CD14-positive monocyte (primary cell): ENCODE results near the gene KRTAP1-1. TPM values are rescaled to one million over a fixed set of nuclear protein-coding genes. Genes with fewer than 3 reads are reported as not detected.
"Not testable (repeated sequence)": the region's sequence is repeated elsewhere in the genome, so short reads cannot be mapped to it uniquely, and the experiment has no call there.

Source experiments
- DNase-seq, 3 donors: peaks; one replicate each; pipeline ENCODE4 v3.0.0-alpha.2; 2011 to 2022
- H2AFZ ChIP-seq: 2 replicates; pipeline ENCODE4 v1.6.0; 2012; ENCODE audit warnings: mild to moderate bottlenecking, low read depth, low read length, inconsistent platforms; ENCODE audit not compliant: insufficient read depth, poor library complexity, severe bottlenecking
- H3K27ac ChIP-seq, 2 donors: 1 replicate in 1 of 2; 2 replicates in 1 of 2; pipeline ENCODE4 v1.5.1; 2012 to 2013; ENCODE audit warnings: low read length in 2 of 2, control low read depth in 1 of 2, inconsistent platforms in 1 of 2, low read depth in 1 of 2, mild to moderate bottlenecking in 1 of 2
- H3K27me3 ChIP-seq, 2 donors: one replicate each; pipeline versions ENCODE4 v1.6.0 to v1.6.1; 2011 to 2013; ENCODE audit warnings: low read length in 2 of 2; ENCODE audit not compliant: control insufficient read depth in 2 of 2, insufficient read depth in 2 of 2
- H3K36me3 ChIP-seq, 2 donors: replicated peaks in 1 of 2; 1 replicate in 1 of 2; 2 replicates in 1 of 2; pipeline versions ENCODE4 v1.5.1 to v1.6.1; 2012 to 2013; ENCODE audit warnings: low read length in 2 of 2, control low read depth in 1 of 2, inconsistent platforms in 1 of 2, mild to moderate bottlenecking in 1 of 2; ENCODE audit not compliant: insufficient read depth in 2 of 2, control insufficient read depth in 1 of 2
- H3K4me1 ChIP-seq, 2 donors: 1 replicate in 1 of 2; 2 replicates in 1 of 2; pipeline versions ENCODE4 v1.5.1 to v1.6.1; 2012 to 2013; ENCODE audit warnings: low read length in 2 of 2, control low read depth in 1 of 2, inconsistent platforms in 1 of 2, mild to moderate bottlenecking in 1 of 2, moderate library complexity in 1 of 2; ENCODE audit not compliant: insufficient read depth in 2 of 2, control insufficient read depth in 1 of 2
- H3K4me2 ChIP-seq: replicated peaks from 2 replicates; pipeline ENCODE3; 2012; ENCODE audit warnings: low read length, moderate library complexity, mild to moderate bottlenecking; ENCODE audit not compliant: poor library complexity, severe bottlenecking; ENCODE audit errors: extremely low read depth
- H3K4me3 ChIP-seq, 3 experiments: fragments of 200-600 bp in 1 of 3; sonication (generic) in 1 of 3; replicated peaks in 1 of 3; 1 replicate in 2 of 3; 2 replicates in 1 of 3; pipeline ENCODE4 v1.5.1; 2011 to 2013; ENCODE audit warnings: low read length in 3 of 3, mild to moderate bottlenecking in 3 of 3, control low read depth in 2 of 3, low read depth in 2 of 3, inconsistent platforms in 1 of 3, moderate library complexity in 1 of 3
- H3K79me2 ChIP-seq: 2 replicates; pipeline ENCODE4 v1.6.0; 2012; ENCODE audit warnings: mild to moderate bottlenecking, control low read depth, inconsistent platforms, low read length, moderate library complexity; ENCODE audit not compliant: insufficient read depth
- H3K9ac ChIP-seq: 2 replicates; pipeline ENCODE4 v1.6.0; 2017; ENCODE audit warnings: low read length, mild to moderate bottlenecking; ENCODE audit not compliant: insufficient read depth, poor library complexity, severe bottlenecking
- H3K9me3 ChIP-seq, 2 donors: replicated peaks in 1 of 2; 1 replicate in 1 of 2; 2 replicates in 1 of 2; pipeline versions ENCODE4 v1.5.1 to v1.6.1; 2012 to 2013; ENCODE audit warnings: low read length in 2 of 2, control low read depth in 1 of 2; ENCODE audit not compliant: control insufficient read depth in 1 of 2, insufficient read depth in 1 of 2
- H4K20me1 ChIP-seq: 2 replicates; pipeline ENCODE4 v1.6.0; 2012; ENCODE audit warnings: mild to moderate bottlenecking, low read length, control low read depth, moderate library complexity; ENCODE audit not compliant: insufficient read depth
- H3K27ac Mint-ChIP-seq, 7 donors: one replicate each; pipeline ENCODE4 v1.8.0; 2020; ENCODE audit warnings: mild to moderate bottlenecking in 7 of 7, mixed read lengths in 7 of 7, moderate library complexity in 6 of 7, inconsistent platforms in 2 of 7
- H3K27me3 Mint-ChIP-seq, 3 donors: one replicate each; pipeline ENCODE4 v1.8.0; 2021 to 2022; ENCODE audit warnings: low read depth in 3 of 3, mild to moderate bottlenecking in 3 of 3, mixed read lengths in 3 of 3, moderate library complexity in 3 of 3, inconsistent platforms in 1 of 3
- H3K36me3 Mint-ChIP-seq, 2 donors: one replicate each; pipeline ENCODE4 v1.8.0; 2020; ENCODE audit warnings: mixed read lengths in 2 of 2, inconsistent platforms in 1 of 2, mild to moderate bottlenecking in 1 of 2
- H3K4me1 Mint-ChIP-seq: one replicate; pipeline ENCODE4 v1.8.0; 2020; ENCODE audit warnings: mild to moderate bottlenecking, mixed read lengths
- H3K4me3 Mint-ChIP-seq, 2 donors: one replicate each; pipeline ENCODE4 v1.8.0; 2020; ENCODE audit warnings: mild to moderate bottlenecking in 2 of 2, mixed read lengths in 2 of 2, moderate library complexity in 1 of 2
- H3K9me3 Mint-ChIP-seq, 7 donors: one replicate each; pipeline ENCODE4 v1.8.0; 2020 to 2022; ENCODE audit warnings: mixed read lengths in 7 of 7, mild to moderate bottlenecking in 6 of 7, moderate library complexity in 6 of 7, inconsistent platforms in 2 of 7
- CTCF ChIP-seq: fragments of 200-600 bp; IDR thresholded peaks from one replicate; pipeline ENCODE4 v1.8.0; 2022; ENCODE audit warnings: antibody characterized with exemption, mild to moderate bottlenecking
- WGBS: methylation state at CpG from one replicate; pipeline ENCODE4 v1.1.5; 2013; ENCODE audit warnings: missing lambda C conversion rate; ENCODE audit not compliant: insufficient coverage; 5-methylcytosine and 5-hydroxymethylcytosine counted together
- intact Hi-C, 2 donors: fragments of 100-400 bp; cut with micrococcal nuclease; formaldehyde crosslinking; loops; one replicate each; pipeline versions ENCODE4 v1.15.0 to v1.15.1; 2023
- polyA plus RNA-seq, 3 donors: library from polyadenylated mRNA; depleted of rRNA in 1 of 3; unstranded in 2 of 3; stranded (reverse) in 1 of 3; fragments of 300-500 nt in 2 of 3; fragments of >200 nt in 1 of 3; fragmentation: Illumina TruSeq in 2 of 3; gene quantifications; 1 replicate in 2 of 3; 2 replicates in 1 of 3; pipeline ENCODE4 v1.2.3, GENCODE V29; 2012 to 2021

Gene KRTAP1-1
- polyA plus RNA-seq, 3 donors = not detected

- no peaks in the 10 kb centered on the region for H4K20me1 ChIP-seq
- Mint-ChIP-seq H3K27ac (no peak overlapping the region), H3K36me3 (no peaks in the 10 kb centered on the region), H3K4me1 (no peaks in the 10 kb centered on the region), H3K9me3 (peaks cover 0 to 4% (median 0%) of the 10 kb centered on the region in 7 donors), H3K4me3 (no peak overlapping the region), H3K27me3 (peaks cover 8 to 18% (median 14%) of the 10 kb centered on the region in 3 donors)
- intact Hi-C loops = no loop called here
- no peak overlapping the region for H3K4me2 ChIP-seq
- no peak for TF ChIP-seq CTCF
- H3K4me3 ChIP-seq = no peak overlapping the region
- no CpG with 5 or more reads among the region's 4 CpGs for WGBS
- no peak overlapping the region for H3K9ac ChIP-seq
- no peak for DNase-seq
- H3K79me2 ChIP-seq = no peaks in the 10 kb centered on the region
- no peak overlapping the region for H2AFZ ChIP-seq
- no peaks in the 10 kb centered on the region for H3K36me3 ChIP-seq
- no peaks in the 10 kb centered on the region for H3K9me3 ChIP-seq
- H3K27ac ChIP-seq = no peak overlapping the region
- no peaks in the 10 kb centered on the region for H3K4me1 ChIP-seq
- peaks cover 0 to 3% of the 10 kb centered on the region in 2 donors for H3K27me3 ChIP-seq
Observed at GRCh38 chr17:41001795-41002194, 39.5 kb downstream of the KRTAP1-1 start.

GRCh38 chr17:40999563-40999962 is 41.7 kb downstream of the KRTAP1-1 start, which contains the start of gene KRTAP3-2:
KRTAP3-2 (minus strand) TSS chr17:40999906; CDS start chr17:40999853, 53 bp downstream.
- H3K27ac Mint-ChIP-seq, H3K4me1 ChIP-seq, H3K27ac ChIP-seq, H3K4me3 ChIP-seq, H2AFZ ChIP-seq, H3K79me2 ChIP-seq, H4K20me1 ChIP-seq, H3K9me3 ChIP-seq, H3K36me3 ChIP-seq, H3K9ac ChIP-seq, DNase-seq, H3K4me1 Mint-ChIP-seq, H3K27me3 ChIP-seq, H3K9me3 Mint-ChIP-seq, H3K4me3 Mint-ChIP-seq, H3K36me3 Mint-ChIP-seq, intact Hi-C loops, H3K4me2 ChIP-seq: not testable (repeated sequence)
- WGBS = 79% methylated on average over 5 of the region's 6 CpGs
- peaks cover 12 to 18% (median 16%) of the 10 kb centered on the region in 3 donors for H3K27me3 Mint-ChIP-seq
